PC-9 (cell line): Measurements from ENCODE around the gene MATCAP1. TPM values are rescaled to one million over a fixed set of nuclear protein-coding genes. Genes with fewer than 3 reads are reported as not detected.

Experiments
- BruUV-seq: library from RNA; stranded (reverse); fragments of 400-500 nt; replicated peaks from 2 replicates; lab custom pipeline; 2021; lab: Mats Ljungman, UMichigan
- CTCF ChIA-PET: fragments of 300-600 bp; sonication (Branson Sonifier 250); formaldehyde crosslinking; loops from one replicate; lab custom pipeline; 2022; ENCODE audit warnings: antibody characterized with exemption; lab: Charles Lee
- POLR2A ChIA-PET: fragments of 300-600 bp; sonication (Branson Sonifier 250); formaldehyde crosslinking; loops from one replicate; lab custom pipeline; 2022; ENCODE audit warnings: antibody characterized with exemption; ENCODE audit not compliant: unreplicated experiment; lab: Charles Lee
- DNase-seq, 2 experiments: peaks; one replicate each; pipeline versions ENCODE4 v3.0.0 to v3.0.0-alpha.2; 2015 to 2022; ENCODE audit warnings: mixed read lengths in 1 of 2
- H2AFZ ChIP-seq: fragments of 200-600 bp; sonication (generic); 2 replicates; pipeline ENCODE4 v1.8.1; 2017; ENCODE audit warnings: antibody characterized with exemption
- H3F3A ChIP-seq: fragments of 200-600 bp; sonication (generic); 2 replicates; pipeline ENCODE4 v1.8.1; 2017; ENCODE audit warnings: antibody characterized with exemption, mild to moderate bottlenecking, low read depth; ENCODE audit not compliant: insufficient read depth
- H3K27ac ChIP-seq: fragments of 200-600 bp; sonication (generic); 2 replicates; pipeline ENCODE4 v1.6.1; 2016; ENCODE audit warnings: mixed run types
- H3K27me3 ChIP-seq: fragments of 200-600 bp; sonication (generic); 2 replicates; pipeline ENCODE4 v1.6.1; 2016; ENCODE audit warnings: low read depth, mixed run types; ENCODE audit not compliant: insufficient read depth
- H3K36me3 ChIP-seq: fragments of 200-600 bp; sonication (generic); 2 replicates; pipeline ENCODE4 v1.6.1; 2016; ENCODE audit warnings: low read depth, mixed run types
- H3K4me1 ChIP-seq: fragments of 200-600 bp; sonication (generic); replicated peaks from 2 replicates; pipeline ENCODE4 v1.6.1; 2016; ENCODE audit warnings: mixed run types; ENCODE audit not compliant: insufficient read depth
- H3K4me2 ChIP-seq: fragments of 200-600 bp; sonication (generic); 2 replicates; pipeline ENCODE4 v1.6.1; 2017; ENCODE audit warnings: mixed run types
- H3K4me3 ChIP-seq: fragments of 200-600 bp; sonication (generic); 2 replicates; pipeline ENCODE4 v1.6.1; 2016; ENCODE audit warnings: mixed run types
- H3K79me2 ChIP-seq: fragments of 200-600 bp; sonication (generic); 2 replicates; pipeline ENCODE4 v1.6.1; 2017; ENCODE audit warnings: low read depth, mixed run types
- H3K9me2 ChIP-seq: fragments of 200-600 bp; sonication (generic); 2 replicates; pipeline ENCODE4 v1.8.1; 2017; ENCODE audit warnings: mild to moderate bottlenecking; ENCODE audit not compliant: insufficient read depth
- H3K9me3 ChIP-seq: fragments of 200-600 bp; sonication (generic); 2 replicates; pipeline ENCODE4 v1.8.1; 2016; ENCODE audit warnings: low read depth; ENCODE audit not compliant: insufficient read depth
- H4K20me1 ChIP-seq: fragments of 200-600 bp; sonication (generic); 2 replicates; pipeline ENCODE4 v1.8.1; 2017; ENCODE audit not compliant: insufficient read depth
- EZH2 ChIP-seq: fragments of 200-600 bp; sonication (generic); IDR thresholded peaks from 2 replicates; pipeline ENCODE4 v1.8.0; 2017; ENCODE audit warnings: antibody characterized with exemption, low read depth
- intact Hi-C: fragments of 100-400 bp; cut with micrococcal nuclease; formaldehyde crosslinking; loops from one replicate; pipeline ENCODE4 v1.10.0; 2022; ENCODE audit not compliant: unreplicated experiment
- total RNA-seq: library from RNA; stranded (reverse); gene quantifications from 2 replicates; pipeline ENCODE4 v1.2.3, GENCODE V29; 2021
- TF ChIP-seq, protein P1 (sequence below): fragments of 200-600 bp; sonication (generic); conservative IDR thresholded peaks from 2 replicates; pipeline ENCODE4 v1.6.1; 2017; ENCODE audit warnings: mixed run types, antibody characterized with exemption, mild to moderate bottlenecking, moderate library complexity

The MATCAP1 gene
- total RNA-seq, 1 experiment from 2014 or later = 24.6 TPM

DNA sequence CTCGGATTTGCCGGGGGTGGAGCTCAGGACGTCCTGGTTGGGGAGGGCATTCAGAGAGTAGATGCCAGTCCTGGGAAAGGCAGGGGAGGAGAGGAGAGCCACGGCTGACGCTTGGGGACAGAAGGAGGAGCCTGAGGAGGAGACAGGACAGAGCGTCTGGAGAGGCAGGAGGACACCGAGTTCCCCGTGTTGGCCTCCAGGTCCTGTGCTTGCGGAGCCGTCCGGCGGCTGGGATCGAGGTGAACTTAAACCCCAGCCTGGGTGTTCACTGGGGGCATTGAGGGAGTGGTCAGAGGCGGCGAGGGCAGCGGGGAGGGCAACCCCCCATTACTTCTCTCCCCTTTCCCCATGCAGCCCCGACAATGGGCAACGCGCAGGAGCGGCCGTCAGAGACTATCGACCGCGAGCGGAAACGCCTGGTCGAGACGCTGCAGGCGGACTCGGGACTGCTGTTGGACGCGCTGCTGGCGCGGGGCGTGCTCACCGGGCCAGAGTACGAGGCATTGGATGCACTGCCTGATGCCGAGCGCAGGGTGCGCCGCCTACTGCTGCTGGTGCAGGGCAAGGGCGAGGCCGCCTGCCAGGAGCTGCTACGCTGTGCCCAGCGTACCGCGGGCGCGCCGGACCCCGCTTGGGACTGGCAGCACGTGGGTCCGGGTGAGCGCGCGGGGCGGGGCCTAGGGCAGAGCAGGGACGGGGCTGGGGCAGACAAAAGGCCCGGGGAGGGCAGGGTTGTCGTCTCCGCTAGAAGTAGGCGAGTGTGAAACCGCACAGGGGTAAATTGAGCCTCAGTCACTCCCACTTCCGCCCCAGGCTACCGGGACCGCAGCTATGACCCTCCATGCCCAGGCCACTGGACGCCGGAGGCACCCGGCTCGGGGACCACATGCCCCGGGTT, 9.7 kb downstream of the MATCAP1 start:
- Histone ChIP-seq H3K4me3 (peak overlapping the region; percentile 57), H3K4me1 (peaks cover 56% of the 10 kb centered on the region), H2AFZ (peak overlapping the region; percentile 83), H4K20me1 (no peaks in the 10 kb centered on the region), H3F3A (peaks cover 78% of the 10 kb centered on the region), H3K9me2 (no peaks in the 10 kb centered on the region), H3K79me2 (peaks cover 15% of the 10 kb centered on the region; the same call in 1 of the 2 replicates), H3K27ac (peak overlapping the region; percentile 64), H3K9me3 (no peaks in the 10 kb centered on the region), H3K36me3 (no peaks in the 10 kb centered on the region), H3K4me2 (peak overlapping the region; percentile 91), H3K27me3 (no peaks in the 10 kb centered on the region)
- no TSS peak for BruUV-seq
- intact Hi-C loops = loop anchor here (1.0 to 5.0 kb wide), 3 partner anchors 13 to 157 kb away; partner anchors contain the start of genes FHOD1 and SLC9A5
- no peak for TF ChIP-seq EZH2
- TF ChIP-seq, protein P1, sequence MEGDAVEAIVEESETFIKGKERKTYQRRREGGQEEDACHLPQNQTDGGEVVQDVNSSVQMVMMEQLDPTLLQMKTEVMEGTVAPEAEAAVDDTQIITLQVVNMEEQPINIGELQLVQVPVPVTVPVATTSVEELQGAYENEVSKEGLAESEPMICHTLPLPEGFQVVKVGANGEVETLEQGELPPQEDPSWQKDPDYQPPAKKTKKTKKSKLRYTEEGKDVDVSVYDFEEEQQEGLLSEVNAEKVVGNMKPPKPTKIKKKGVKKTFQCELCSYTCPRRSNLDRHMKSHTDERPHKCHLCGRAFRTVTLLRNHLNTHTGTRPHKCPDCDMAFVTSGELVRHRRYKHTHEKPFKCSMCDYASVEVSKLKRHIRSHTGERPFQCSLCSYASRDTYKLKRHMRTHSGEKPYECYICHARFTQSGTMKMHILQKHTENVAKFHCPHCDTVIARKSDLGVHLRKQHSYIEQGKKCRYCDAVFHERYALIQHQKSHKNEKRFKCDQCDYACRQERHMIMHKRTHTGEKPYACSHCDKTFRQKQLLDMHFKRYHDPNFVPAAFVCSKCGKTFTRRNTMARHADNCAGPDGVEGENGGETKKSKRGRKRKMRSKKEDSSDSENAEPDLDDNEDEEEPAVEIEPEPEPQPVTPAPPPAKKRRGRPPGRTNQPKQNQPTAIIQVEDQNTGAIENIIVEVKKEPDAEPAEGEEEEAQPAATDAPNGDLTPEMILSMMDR = no peak; the same call in 1 of the 2 replicates
- DNase-seq = peak; percentile 85 to 93
- ChIA-PET POLR2A (interaction anchor here (0.6 to 1.0 kb wide), 7 partner anchors 14 to 293 kb away, joined by 3 to 8 read pairs (median 5); partner anchors contain the start of genes FHOD1 and TRADD), CTCF (no interaction called here)

DNA sequence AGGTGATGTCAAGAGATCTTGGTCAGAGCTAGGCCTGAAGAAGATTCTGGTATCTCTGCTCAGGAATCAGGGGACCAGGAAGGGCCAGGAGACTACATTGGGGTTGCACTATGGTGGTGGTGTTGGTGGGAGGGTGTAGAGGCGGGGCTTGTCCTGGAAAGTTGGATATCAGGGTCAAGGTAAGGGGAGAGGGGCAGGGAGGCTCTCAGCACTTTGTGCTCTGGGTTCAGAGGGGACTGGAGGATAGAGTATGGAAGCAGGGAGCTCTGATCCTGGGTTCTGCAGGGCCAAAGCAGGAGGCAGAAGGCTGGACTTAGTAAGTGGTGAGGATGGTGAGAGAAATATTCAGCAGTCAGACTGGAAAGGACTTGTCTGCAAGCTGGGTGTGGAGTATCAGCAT, 10.4 kb downstream of the MATCAP1 start:
- Histone ChIP-seq H3K27ac (peak overlapping the region; percentile 64), H3K9me2 (no peaks in the 10 kb centered on the region), H2AFZ (peak overlapping the region; percentile 83), H3K27me3 (no peaks in the 10 kb centered on the region), H3F3A (peaks cover 73% of the 10 kb centered on the region), H3K9me3 (no peaks in the 10 kb centered on the region), H4K20me1 (no peaks in the 10 kb centered on the region), H3K36me3 (no peaks in the 10 kb centered on the region), H3K4me2 (peak overlapping the region; percentile 91), H3K79me2 (peaks cover 15% of the 10 kb centered on the region; the same call in 1 of the 2 replicates), H3K4me1 (peaks cover 50% of the 10 kb centered on the region), H3K4me3 (peak overlapping the region; percentile 57)
- intact Hi-C loops = loop anchor here (1.0 to 5.0 kb wide), 3 partner anchors 12 to 156 kb away; partner anchors contain the start of genes FHOD1 and SLC9A5
- ChIA-PET POLR2A (interaction anchor here (0.6 to 0.9 kb wide), 5 partner anchors 13 to 142 kb away, joined by 3 to 11 read pairs (median 7); partner anchors contain the start of genes FHOD1 and TRADD), CTCF (no interaction called here)
- no TSS peak for BruUV-seq
- TF ChIP-seq EZH2 = no peak
- TF ChIP-seq, protein P1 = no peak
- DNase-seq = no peak

DNA sequence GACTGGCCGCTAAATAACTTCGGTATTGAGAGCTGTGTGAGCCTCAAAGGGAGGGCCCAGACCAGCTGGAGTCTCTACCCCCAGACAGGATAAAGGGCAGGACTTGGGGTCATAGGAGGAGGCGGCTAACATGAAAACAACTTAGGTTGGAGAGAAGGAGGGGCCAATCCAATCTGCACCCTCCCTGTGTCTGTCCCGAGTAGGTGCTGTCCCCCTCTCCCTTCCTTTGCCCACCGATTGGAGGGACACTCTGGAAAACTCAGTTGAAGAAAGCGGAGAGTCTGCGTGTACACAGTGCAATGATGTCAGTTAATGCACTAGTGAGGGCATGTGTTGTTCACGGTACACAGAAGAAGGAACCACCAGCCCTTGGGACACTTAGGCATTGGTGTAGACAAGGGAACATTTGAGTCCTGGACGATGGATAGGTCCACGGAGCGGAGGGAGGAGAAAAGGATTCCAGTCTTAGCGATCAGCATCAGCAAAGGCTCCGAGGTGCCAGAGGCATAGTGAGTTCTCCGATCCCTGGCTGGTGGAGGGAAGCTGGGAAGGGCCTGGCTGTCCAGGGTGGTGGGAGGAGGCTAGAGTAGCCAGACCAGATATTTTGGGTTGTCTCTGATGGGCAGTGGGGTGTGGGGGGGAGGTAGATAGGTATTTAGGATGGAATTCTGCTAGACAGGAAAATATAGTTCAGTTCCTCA, 12.7 kb downstream of the MATCAP1 start:
- no peaks in the 10 kb centered on the region for H4K20me1 ChIP-seq
- DNase-seq = peak in 1 of 2 experiments; percentile 35
- TF ChIP-seq EZH2 = no peak
- TF ChIP-seq, protein P1 = no peak
- H3K9me2 ChIP-seq = no peaks in the 10 kb centered on the region
- peak overlapping the region; percentile 71 for H2AFZ ChIP-seq
- peaks cover 15% of the 10 kb centered on the region; the same call in 1 of the 2 replicates for H3K79me2 ChIP-seq
- ChIA-PET POLR2A (interaction anchor here (0.6 to 1.4 kb wide), 8 partner anchors 8 to 345 kb away, joined by 3 to 12 read pairs (median 4); partner anchors contain the start of genes FBXL8 and TRADD), CTCF (interaction anchor here (0.5 to 0.6 kb wide), 3 partner anchors 12 to 844 kb away, joined by 5 to 8 read pairs (median 6); partner anchors contain the start of gene TRADD)
- H3K4me2 ChIP-seq = peak overlapping the region; percentile 98
- H3K9me3 ChIP-seq = no peaks in the 10 kb centered on the region
- H3K4me3 ChIP-seq = peak overlapping the region; percentile 74; the same call in 1 of the 2 replicates
- H3K27ac ChIP-seq = peak overlapping the region; percentile 76
- H3K4me1 ChIP-seq = peaks cover 42% of the 10 kb centered on the region
- peaks cover 62% of the 10 kb centered on the region for H3F3A ChIP-seq
- BruUV-seq = TSS peak; percentile 45
- H3K27me3 ChIP-seq = no peaks in the 10 kb centered on the region
- no peaks in the 10 kb centered on the region for H3K36me3 ChIP-seq
- intact Hi-C loops = loop anchor here (5.0 kb wide), 2 partner anchors 76 to 154 kb away; partner anchors contain the start of genes FHOD1 and SLC9A5
